GM12865 (cell line): ENCODE results near the gene S100A2.

Source experiments
- DNase-seq: peaks from one replicate; pipeline ENCODE4 v3.0.0; 2010; ENCODE audit warnings: low read depth
- H3K4me3 ChIP-seq: 2 replicates; pipeline ENCODE4 v1.5.1; 2011; ENCODE audit warnings: mild to moderate bottlenecking, low read depth, low read length, control low read depth
- CTCF ChIP-seq: IDR thresholded peaks from 2 replicates; pipeline ENCODE4 v1.5.1; 2011; ENCODE audit warnings: low read length, control low read depth, low read depth, inconsistent platforms; ENCODE audit not compliant: insufficient read depth; ENCODE audit errors: missing control alignments

S100A2 gene

GRCh38 chr1:153608089-153608682 lies 42.5 kb upstream of the S100A2 start:
- H3K4me3 ChIP-seq, result no peak overlapping the region
- no peak for TF ChIP-seq CTCF
- DNase-seq, result no peak

GRCh38 chr1:153607381-153607780 lies 41.7 kb upstream of the S100A2 start:
- no peak overlapping the region for H3K4me3 ChIP-seq
- no peak for DNase-seq
- no peak for TF ChIP-seq CTCF

GRCh38 chr1:153606194-153606593 lies 40.5 kb upstream of the S100A2 start:
- no peak overlapping the region for H3K4me3 ChIP-seq
- TF ChIP-seq CTCF, result no peak
- no peak for DNase-seq

- no peak for DNase-seq
- no peak for TF ChIP-seq CTCF
- H3K4me3 ChIP-seq, result no peak overlapping the region
Measured at GRCh38 chr1:153602749-153603148, 37.1 kb upstream of the S100A2 start.

- no peak for TF ChIP-seq CTCF
- DNase-seq, result no peak
- H3K4me3 ChIP-seq, result no peak overlapping the region
Measured at GRCh38 chr1:153599847-153600246, 34.2 kb upstream of the S100A2 start.

GRCh38 chr1:153598309-153599172 lies 32.9 kb upstream of the S100A2 start:
- DNase-seq, result peak; percentile 95
- H3K4me3 ChIP-seq, result no peak overlapping the region

More at GRCh38 chr1:153598309-153599172, 32.9 kb upstream of the S100A2 start:
- TF ChIP-seq CTCF, result no peak
